Panc1 (cell line): Measurements from ENCODE around the gene SSTR5.

Experiments
- CTCF ChIP-seq: fragments of 450-650 bp; IDR thresholded peaks from 2 replicates; pipeline ENCODE4 v1.5.1; 2017; ENCODE audit warnings: mild to moderate bottlenecking
- SIN3A ChIP-seq: IDR thresholded peaks from 2 replicates; pipeline ENCODE4 v1.6.1; 2012; ENCODE audit warnings: low read depth, mild to moderate bottlenecking, low read length, moderate library complexity, borderline replicate concordance; ENCODE audit not compliant: insufficient read depth

- TF ChIP-seq CTCF = no peak
- no peak for TF ChIP-seq SIN3A
Measured at GRCh38 chr16:1098266-1098991, 25.9 kb downstream of the SSTR5 start.
